ELF-1 (cell line): ENCODE results near the gene CENPH.
"Not testable (repeated sequence)": the region's sequence is repeated elsewhere in the genome, so short reads cannot be mapped to it uniquely, and the experiment has no call there.

ENCODE experiments used
- DNase-seq: peaks from one replicate; pipeline ENCODE4 v3.0.0-alpha.2; 2016; ENCODE audit warnings: low read depth, low spot score

Gene CENPH, protein sequence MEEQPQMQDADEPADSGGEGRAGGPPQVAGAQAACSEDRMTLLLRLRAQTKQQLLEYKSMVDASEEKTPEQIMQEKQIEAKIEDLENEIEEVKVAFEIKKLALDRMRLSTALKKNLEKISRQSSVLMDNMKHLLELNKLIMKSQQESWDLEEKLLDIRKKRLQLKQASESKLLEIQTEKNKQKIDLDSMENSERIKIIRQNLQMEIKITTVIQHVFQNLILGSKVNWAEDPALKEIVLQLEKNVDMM

DNA sequence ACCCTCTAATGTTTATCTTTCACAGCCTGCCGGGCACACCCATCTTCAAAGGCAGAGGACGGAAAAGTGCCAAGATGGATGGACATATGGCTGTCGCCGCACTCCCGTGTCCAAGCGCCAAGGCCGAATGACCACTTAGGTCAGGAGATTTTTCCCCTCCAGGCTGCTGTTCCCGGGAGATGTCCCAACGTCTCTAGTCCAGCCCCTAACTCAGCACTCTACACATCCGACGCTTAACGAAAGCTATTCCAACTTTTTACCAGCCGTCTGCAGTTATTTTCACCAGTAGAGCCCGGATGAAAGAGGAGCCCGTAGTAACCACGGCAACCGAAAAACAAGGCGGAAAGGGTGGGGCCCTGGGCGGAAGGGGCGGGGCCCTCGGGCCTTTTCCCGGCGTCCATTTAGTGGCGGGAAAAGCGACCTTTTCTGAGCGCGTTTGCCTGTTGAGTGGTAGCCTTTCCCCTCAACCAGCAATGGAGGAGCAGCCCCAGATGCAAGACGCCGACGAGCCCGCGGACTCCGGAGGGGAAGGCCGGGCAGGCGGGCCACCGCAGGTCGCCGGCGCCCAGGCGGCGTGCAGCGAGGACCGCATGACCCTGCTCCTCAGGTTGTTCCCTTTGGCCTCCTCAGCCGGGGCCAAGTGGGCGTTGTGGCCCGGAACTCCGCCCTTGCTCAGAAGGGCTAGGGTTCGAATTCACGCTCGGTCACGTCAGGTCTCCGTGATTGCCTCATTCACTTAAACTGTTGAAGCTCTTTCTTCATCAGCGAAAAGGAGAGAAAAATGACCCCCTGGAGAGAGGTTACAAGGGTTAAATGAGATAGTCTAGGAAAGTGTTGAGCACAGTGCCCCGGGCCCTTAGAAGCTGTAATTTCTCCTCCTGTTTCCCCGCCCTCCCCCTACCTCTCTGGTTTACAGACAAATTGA lies at the start of gene CENPH:
CENPH (plus strand) TSS at position 422 of the 925 bp plus-strand sequence; CDS start at position 474, 52 bp downstream.
- peak; percentile 96 for DNase-seq

- not testable (repeated sequence) for DNase-seq
Measured at GRCh38 chr5:69140239-69140638, 49.1 kb upstream of the CENPH start.

DNA sequence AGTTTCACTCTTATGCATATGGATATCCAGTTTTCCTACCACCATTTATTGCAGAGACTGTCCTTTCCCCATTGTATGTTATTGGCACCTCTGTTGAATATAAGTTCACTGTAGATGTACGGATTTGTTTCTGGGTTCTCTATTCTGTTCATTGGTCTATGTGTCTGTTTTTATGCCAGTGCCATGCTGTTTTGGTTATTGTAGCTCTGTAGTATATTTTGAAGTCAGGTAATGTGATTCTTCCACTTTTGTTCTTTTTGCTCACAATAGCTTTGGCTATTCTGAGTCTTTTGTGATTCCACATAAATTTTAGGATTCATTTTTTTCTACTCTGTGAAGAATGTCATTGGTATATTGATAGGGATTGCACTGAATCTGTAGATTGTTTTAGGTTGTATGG lies 48.6 kb upstream of the CENPH start:
- no peak for DNase-seq

DNA sequence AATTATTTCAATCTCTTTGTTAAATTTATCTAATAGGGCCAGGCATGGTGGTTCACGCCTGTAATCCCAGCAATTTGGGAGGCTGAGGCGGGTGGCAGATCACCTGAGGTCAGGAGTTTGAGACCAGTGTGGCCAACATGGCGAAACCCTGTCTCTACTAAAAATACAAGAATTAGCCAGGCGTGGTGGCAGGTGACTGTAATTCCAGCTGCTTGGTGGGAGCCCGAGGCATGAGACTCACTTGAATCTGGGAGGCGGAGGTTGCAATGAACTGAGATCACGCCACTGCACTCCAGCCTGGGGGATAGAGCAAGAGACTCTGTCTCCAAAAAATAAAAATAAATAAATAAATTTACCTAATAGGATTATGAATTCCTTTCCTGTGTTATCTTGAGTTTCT lies 40.8 kb upstream of the CENPH start:
- not testable (repeated sequence) for DNase-seq

GRCh38 chr5:69148981-69149675 lies 40.3 kb upstream of the CENPH start:
- DNase-seq = no peak

GRCh38 chr5:69149676-69150010 lies 39.7 kb upstream of the CENPH start:
- no peak for DNase-seq

DNA sequence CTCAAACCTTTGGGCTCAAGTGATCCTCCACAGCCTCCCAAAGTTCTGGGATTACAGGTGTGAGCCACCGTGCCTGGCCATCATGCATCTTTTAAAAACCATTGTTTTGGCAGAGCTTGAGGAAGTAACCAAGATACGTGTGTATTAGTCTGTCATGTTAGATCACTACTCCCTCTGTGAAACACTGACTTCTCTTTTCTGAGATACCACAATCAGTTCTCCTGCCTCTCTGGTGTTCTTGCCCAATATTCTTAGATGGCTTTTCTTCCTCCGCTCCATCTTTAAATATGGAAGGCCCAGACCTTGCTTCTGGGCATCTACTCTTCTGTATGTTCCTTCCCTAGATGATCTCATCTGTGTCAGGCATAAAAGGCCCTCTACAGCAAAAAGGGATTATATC lies 36.7 kb upstream of the CENPH start:
- DNase-seq = no peak

GRCh38 chr5:69156456-69156855 lies 32.9 kb upstream of the CENPH start:
- no peak for DNase-seq

DNA sequence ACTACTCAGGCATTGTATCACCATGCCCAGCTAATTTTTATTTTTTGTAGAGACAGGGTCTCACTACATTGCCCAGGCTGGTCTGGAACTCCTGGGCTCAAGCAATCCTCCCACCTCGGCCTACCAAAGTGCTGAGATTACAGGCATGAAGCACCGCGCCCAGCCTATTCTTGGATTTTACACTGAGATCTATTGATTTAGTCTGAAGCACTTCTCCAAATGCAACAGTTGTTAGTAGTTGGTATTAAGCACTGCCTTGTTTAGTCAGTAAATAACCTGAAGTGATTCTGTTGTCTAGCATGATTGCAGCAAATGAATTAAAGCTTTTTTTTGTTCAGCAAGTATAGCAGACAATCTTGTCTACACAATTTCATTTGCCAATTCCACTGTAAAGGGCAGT lies 31.3 kb upstream of the CENPH start:
- no peak for DNase-seq

DNA sequence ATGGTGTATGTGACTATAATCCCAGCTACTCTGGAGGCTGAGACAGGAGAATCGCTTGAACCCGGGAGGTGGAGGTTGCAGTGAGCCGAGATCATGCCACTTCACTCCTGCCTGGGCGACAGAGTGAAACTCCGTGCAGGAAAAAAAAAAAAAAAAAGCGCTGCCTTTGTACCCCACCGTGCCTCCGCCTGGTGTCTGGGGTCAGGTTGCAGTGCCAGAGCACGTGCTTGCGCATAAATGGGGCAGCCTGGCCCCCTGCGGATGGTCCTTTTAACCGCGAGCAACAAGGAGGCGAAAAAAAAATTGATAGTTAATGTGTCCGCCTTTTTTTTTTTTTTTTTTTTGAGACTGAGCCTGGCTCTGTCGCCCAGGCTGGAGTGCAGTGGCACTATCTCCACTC lies 28.7 kb upstream of the CENPH start:
- no peak for DNase-seq

DNA sequence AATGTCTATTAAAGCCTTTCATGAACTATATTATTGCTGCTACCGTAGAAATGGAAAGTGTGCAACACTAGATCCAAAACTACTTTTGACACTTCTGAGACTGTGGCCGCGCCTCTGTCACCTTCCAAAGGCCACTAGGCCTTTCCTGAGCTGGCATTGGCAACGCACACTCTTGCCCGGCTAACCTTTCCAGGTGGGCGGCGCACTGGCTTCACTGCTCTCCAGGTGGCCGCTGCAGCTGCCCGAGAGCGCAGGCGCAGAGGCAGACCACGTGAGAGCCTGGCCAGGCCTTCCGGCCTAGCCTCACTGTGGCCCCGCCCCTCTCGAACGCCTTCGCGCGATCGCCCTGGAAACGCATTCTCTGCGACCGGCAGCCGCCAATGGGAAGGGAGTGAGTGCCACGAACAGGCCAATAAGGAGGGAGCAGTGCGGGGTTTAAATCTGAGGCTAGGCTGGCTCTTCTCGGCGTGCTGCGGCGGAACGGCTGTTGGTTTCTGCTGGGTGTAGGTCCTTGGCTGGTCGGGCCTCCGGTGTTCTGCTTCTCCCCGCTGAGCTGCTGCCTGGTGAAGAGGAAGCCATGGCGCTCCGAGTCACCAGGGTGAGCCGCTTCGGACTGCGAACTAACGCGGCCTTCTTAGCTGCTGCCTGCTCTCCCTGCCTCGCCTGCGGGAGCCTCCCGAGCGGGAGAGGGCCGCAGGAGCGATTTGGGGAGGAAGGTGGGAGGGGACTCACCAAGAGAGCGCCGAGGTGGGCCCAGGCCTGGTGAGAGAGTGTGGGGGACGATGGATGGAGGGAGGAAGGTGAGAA lies 22.5 kb upstream of the CENPH start, which contains the start of gene CCNB1:
CCNB1 (plus strand) TSS at position 465 of the 807 bp plus-strand sequence; CDS start at position 578, 113 bp downstream.
- peak; percentile 100 for DNase-seq

DNA sequence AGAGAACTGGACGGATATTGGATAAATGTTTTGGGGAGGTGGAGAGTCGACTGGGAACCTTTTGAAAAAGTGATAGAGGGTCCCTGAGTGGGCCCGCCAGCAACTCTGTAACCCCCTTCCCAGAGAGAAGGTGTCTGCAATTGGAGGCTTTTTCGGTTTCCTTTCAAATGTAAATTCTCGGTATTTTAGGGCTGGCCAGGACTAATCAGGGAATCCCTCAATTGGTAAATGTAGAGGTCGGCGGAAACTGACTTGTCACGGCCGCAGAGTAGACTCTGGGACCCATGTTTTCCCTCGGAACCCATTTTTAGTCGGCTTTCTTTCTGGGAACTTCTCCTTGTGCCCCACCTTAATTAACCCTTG lies 21.9 kb upstream of the CENPH start:
- DNase-seq = peak; percentile 60

DNA sequence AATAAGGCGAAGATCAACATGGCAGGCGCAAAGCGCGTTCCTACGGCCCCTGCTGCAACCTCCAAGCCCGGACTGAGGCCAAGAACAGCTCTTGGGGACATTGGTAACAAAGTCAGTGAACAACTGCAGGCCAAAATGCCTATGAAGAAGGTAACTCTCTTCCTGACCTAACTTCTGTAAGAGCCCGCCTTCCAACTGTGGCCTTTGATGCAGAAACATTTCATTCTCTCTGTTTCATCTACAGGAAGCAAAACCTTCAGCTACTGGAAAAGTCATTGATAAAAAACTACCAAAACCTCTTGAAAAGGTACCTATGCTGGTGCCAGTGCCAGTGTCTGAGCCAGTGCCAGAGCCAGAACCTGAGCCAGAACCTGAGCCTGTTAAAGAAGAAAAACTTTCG lies 21.5 kb upstream of the CENPH start:
- no peak for DNase-seq

- no peak for DNase-seq
Measured at GRCh38 chr5:69170495-69170894, 18.9 kb upstream of the CENPH start.

GRCh38 chr5:69170969-69171368 lies 18.4 kb upstream of the CENPH start:
- DNase-seq = no peak

- DNase-seq = not testable (repeated sequence)
Measured at GRCh38 chr5:69181659-69182293, 7.6 kb upstream of the CENPH start.

DNA sequence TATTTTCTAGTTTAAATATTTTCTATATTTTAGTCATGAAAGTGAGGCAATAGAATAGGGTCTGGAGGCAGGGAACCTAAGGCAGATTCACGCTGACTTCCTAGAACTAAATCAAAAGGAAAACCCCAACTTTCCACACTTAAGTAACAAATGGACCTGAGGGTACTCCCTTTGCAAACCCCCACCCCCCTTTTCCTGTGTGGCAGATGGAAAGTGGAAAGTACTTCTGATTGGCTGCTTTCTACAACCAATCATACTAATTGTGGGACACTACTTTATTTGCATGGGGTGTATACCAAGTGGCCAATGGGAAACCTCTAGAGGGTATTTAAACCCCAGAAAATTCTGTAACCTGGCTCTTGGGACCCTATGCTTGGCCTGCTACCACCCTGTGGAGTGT lies 4.8 kb upstream of the CENPH start:
- DNase-seq = no peak

- DNase-seq = no peak
Measured at GRCh38 chr5:69187342-69187741, 2.0 kb upstream of the CENPH start.

DNA sequence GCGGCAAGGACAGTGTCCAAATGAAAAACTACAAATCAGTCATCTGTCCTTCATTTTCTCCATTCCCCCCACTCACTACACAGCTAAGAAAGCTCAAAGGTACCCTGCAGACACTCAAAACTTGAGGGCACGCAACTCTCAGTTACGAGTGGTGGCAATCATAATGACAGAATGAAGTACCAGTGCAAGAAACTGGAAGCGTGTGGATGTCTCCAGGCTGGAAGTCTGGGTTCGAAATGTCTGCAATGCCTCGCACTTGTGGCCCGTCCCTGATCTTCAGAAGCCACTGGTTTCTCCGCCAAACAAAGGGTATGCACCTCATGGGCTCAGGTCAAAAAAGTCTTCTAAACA lies 597 bp upstream of the CENPH start:
- no peak for DNase-seq

- DNase-seq = no peak
Measured at GRCh38 chr5:69202497-69202896, 13.1 kb downstream of the CENPH start.

- DNase-seq = no peak
Measured at GRCh38 chr5:69206528-69207190, 17.3 kb downstream of the CENPH start.
